NCI-H2227 (cell line): Measurements from ENCODE around the gene HRAS.

Experiments used
- DNase-seq: peaks from one replicate; lab custom pipeline; 2025; ENCODE audit not compliant: unreplicated experiment; lab: John Stamatoyannopoulos, UW

HRAS gene

DNA sequence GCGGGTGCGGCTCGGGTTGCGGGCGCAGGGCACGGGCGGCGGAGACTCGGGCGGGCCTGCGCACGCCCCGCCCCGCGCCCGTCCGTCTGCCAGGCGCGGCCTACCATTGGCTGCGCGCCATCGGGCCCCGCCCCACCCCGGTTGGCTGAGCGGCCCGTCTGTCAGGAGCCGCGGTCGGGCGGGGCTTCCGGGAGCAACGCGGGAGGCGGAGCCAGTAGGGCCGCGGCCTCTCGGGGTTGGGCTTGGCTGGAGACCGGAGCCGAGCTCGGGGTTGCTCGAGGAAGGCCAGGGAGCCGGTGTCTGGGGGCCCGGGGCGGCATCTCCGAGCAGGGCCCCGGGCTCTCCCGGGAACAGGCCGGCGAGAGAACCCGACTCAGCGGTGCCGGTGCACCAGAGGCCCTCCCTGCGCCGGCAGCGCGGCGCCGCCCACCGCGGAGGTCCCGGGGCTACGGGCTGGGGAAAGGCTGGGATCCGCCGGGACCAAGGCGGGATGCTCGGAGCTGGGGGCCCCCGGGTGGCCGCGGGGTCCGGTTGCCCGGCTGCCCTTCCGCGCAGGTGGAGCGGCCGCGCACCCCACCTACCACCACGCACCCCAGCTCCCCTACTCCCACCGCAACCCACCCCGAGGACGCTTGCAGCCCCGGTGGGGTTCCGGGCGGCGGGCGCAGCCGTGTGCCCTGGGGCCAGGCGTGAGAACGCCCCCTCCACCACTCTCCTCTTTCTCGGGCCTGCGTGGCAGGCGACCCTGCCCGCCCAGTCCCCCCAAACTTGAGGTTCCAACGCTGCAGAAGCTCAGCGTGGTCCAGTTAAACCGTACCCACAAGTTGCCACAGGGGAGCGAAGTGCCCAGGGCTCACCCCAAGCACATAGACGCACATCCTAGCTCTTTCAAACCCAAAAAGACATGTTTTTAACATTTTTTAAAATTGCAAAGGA is at the start of gene HRAS:
TSS of gene HRAS (minus strand) at position 58 of the 936 bp plus-strand sequence.
- DNase-seq, result peak; percentile 98

DNA sequence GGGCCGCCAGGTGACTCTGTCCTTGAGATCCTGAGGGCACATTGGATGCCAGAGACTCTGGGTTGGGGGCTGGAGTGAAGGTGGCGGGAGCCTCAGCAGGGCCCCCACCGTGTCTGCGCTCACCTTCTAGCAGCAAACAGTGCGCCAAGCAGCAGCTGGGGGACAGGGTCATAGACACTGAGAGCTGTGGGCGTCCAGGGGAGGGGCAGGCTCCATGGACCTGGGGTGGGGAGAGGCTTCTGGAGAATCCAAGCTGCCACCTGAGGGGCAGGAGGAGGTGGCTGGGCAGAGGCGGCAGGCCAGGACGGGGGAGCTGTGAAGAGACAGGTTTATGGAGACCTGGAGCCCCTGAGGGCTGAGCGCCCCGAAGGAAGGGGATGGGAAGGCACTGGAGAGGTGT is 48.9 kb upstream of the HRAS start:
- no peak for DNase-seq

DNA sequence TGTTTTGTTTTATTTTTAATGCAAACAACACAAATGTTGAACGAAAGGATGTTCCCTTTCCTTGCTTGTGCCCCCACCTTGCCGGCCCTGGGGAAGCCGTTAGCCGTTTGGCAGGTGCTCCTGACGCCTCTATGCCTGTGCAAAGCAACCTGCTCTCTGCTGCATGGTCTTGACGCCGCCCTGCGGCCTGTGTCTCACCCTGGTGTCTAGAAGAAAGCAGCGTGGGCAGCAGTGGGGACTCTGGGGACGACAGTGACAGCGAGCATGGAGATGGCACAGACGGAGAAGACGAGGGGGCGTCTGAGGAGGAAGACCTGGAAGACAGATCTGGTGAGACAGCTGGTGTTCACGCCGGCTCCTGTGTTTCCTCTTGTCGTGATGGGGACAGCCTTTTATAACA is 46.4 kb upstream of the HRAS start:
- DNase-seq, result no peak

DNA sequence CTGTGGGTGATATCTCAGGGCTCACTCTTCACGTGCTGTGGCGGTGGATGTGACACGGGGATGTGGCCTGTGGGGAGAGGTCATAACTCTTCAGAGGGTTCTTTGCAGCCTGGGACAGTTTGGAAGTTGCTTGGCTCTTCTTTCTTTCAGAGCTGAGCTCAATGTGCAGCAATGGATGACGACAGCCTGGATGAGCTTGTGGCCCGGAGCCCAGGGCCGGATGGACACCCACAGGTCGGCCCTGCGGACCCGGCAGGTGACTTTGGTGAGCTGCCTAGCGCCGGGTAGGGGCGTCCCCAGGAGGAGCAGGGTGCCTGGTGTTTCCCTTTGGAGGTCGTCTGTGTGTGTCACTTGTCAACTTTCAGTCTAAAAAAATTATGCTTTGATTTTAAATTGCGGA is 46.0 kb upstream of the HRAS start:
- no peak for DNase-seq

DNA sequence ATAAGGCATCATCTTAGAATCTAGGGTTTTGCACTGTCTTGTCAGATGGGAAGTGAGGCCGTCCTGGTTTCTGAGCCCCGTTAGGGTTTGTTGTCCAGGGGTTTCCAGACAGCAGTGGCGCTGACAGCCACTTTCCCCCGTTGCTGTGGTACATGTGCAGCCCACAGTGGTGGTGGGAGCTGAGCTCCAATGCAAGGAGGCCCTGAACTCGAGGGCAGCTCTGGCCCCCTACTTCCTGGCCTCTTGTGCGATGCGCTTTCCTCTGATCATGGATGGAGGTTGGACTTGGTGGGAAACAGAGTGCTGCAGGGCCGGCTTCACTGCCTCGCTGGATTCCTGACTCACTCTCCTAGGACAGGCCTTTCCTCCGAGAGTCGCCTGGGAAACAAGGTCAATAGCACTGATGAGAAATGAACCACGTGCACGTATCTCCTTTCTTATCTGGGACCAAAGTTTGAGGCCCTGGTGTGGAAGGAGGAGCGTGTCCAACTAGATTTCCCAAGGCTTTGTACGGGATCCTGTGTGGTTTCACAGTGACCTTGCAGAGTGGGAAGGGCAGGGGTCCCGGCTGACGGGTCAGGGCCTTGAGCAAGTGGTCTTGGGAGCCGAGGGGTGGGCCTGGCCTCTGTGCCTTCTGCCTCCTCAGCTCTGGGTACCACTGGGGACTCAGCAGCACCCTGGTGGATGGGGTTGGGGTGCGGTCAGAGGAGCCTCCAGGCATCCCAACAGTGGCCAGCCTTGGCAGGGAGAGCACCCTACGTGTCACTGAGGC is 44.6 kb upstream of the HRAS start:
- DNase-seq, result no peak

DNA sequence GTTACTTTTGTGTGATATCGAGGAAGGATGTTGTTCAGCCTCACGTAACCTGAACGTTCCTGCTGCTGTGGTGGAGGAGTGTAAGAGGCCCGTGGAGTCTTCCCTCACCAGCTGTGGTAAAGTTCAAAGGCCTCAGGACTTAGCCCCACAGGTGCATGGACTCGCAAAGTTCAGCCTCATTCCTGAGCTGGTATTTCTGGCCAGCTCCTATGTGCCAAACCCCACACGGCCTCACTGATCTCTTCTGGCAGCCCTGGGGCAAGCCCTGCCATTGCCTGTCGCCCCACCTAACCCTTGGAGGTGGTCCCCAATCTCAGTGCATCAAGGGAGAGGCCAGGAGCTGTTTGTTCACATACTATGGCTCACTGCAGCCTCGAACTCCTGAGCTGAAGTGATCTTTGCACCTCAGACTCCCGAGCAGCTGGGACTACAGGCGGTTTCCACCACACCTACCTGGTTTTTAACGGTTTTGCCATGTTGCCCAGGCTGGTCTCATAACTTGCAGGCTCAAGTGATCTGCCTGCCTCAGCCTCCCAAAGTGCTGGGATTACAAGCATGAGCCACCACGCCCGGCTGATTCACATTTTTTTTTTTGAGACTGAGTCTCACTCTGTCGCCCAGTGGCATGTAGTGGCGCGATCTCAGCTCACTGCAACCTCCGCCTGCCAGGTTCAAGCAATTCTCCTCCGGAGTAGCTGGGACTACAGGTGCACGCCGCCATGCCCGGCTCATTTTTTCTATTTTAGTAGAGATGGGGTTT is 43.1 kb upstream of the HRAS start:
- no peak for DNase-seq

DNA sequence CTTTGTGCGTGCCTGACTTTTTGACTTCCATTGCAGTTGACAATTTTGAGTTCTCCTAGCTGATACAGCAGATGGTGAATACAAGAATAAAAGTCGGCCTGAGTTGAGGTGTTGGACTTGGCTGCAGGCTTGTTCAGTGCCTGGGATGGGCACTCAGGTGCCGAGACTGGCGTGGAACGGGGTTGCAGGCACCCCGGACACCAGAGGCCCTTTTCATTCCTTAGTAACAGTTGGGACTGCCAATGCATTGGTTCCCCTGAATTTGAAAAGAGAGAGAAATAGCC is 42.2 kb upstream of the HRAS start:
- no peak for DNase-seq

DNA sequence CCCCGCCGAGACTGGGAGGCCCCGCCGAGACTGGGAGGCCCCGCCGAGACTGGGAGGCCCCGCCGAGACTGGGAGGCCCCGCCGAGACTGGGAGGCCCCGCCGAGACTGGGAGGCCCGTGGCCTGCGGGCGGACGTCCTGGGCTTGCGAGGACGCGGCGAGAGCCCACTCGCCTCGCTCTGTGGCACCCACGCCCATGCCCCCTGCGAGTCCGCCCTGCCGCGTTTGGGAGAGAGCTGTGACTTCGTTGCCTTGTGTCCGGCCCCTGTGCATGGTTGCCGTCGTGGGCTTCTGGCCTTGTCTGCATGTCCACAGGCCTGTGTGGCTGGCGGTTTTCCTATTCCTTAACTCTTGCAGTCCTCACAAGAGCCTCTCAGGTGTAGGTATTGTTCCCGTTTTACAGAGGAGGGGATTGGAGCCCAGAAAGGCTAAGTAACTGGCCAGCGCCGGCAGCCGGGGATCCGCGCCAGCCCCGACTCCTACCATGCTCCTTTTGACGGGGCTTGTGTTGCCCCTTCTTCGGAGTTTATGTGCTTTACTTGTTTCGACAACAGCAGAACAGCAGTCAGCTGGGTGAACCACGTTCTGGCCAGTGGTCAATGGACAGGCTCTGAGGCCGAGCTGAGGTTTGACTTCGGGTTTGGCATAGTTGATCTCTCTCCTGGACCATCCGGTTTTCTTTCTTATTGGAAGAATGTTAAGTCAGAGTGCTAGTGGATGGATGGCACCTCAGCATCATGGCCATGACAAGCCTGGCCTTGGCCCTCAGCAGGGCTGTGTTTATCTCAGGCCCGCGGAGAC is 41.6 kb upstream of the HRAS start:
- DNase-seq, result no peak

DNA sequence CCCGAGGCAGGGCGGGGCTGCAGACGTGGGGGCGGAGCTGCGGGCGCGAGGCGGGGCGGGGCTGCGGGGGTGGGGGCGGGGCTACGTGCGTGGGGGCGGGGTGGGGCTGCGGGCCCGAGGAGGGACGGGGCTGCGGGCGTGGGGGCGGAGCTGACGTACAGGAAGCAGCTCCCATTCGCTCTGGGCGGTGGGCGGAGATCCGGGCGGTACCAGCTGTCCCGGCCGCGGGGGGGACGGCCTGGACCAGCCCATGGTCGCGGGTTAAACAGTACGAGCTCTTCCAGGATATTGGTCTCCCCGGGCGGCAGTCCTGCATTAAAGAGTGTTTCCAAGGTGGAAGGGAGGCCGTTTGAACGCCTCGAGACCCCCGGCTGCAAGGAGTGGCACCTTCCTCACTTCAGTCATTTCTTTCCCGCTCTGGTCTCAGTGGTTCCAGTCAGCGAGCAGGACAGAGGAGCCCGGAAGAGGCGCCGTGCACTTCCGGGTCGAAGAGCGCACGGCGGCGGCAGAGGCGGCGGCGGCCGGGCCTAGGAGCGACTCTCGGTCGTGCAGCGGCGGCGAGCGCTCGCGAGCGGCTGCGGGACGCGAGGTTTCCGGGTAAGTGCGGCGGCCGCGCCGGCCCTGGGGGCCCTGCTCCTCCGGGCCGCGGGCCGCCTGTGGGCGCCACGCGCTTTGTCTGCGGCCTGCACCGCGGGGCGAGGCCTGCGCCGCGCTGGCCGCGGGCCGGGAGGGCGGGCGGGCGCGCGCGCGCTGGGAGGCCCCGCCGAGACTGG is 40.8 kb upstream of the HRAS start, which contains the start of gene PHRF1:
TSS of gene PHRF1 (plus strand) at position 475 of the 773 bp plus-strand sequence. CDS start 5,043 bp downstream, outside the sequence.
- DNase-seq, result peak; percentile 97

DNA sequence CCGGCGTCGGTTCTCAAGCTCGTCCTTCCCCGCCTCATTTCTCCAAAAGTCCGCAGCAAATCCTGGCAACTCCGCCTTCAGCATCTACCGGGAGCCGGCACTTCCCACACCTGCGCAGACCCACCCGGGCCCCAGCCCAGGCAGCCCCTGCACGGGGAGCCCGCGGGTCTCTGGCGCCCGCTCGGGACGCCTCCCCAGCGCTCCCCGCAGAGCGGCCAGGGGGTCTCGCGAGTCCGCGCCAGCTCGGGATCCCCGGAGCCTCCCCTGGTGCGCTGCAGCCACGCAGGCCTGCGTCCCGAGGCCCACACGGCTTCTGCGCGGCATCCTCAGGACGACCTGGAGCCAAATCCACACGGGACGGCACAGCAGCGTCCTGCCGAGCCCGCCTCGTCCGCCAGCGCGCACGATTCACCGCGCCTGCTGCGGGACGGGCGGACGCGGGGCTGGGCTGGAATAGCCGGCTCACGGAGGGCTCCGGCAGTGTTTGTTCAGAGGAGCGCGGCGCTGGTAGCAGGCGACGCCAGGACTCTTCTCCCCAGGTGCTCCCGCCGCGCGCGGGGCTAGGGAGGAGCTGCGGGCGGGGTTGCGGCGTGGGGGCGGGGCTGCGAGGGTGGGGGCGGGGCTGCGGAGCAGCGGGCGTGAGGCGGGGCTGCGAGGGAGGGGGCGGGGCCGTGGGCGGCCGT is 40.1 kb upstream of the HRAS start:
- DNase-seq, result peak; percentile 93

DNA sequence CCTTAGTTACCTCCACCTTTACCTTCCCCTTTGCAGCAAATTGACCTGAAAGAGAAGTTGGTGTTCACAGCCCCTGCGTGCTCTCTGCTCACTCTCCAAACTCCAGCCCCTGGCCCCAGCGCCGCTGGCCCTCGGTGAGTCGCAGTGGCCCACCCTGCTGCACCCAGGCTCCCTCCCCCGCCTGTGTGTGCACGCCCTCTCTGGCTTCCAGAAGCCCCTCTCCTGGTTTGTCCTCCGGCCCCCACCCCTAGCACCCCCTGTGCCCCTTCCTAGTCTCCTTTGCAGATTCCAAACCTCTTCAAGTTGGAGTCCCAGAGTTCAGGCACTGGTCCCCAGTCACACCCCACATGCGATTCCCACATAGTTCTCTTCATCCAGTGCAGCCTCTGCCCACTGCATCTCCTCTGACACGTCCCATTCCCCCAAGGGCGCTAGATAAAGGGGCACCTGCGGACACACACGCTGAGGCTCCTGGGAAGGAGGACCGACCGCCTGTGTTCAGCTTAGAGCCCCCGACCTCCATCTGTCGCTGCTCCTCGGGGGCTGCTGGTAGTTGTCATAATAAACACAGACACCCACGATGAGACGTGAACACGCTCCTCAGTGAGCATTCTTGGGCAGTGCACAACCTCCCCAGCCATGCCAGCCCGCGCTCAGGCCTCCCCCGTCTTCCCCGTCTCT is 39.4 kb upstream of the HRAS start:
- DNase-seq, result no peak

DNA sequence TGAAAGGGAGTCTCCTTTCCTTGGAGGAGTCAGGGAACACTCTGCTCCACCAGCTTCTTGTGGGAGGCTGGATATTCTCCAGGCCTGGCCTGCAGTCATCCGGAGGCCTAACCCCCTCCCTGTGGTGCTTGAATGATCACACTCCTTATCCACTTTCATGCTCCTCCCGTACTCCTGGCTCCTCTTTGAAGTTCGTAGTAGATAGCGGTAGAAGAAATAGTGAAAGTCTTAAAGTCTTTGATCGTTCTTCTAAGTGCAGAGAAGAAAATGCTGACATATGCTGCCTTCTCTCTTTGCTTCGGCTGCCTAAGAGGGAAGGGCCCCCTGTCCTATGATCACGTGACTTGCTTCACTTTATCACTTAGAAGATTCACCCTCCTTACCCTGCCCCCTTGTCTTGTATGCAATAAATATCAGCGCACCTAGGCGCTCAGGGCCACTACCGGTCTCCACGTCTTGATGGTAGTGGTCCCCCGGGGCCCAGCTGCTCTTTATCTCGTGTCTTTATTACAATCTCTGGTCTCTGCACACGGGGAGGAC is 38.7 kb upstream of the HRAS start:
- DNase-seq, result peak; percentile 63

DNA sequence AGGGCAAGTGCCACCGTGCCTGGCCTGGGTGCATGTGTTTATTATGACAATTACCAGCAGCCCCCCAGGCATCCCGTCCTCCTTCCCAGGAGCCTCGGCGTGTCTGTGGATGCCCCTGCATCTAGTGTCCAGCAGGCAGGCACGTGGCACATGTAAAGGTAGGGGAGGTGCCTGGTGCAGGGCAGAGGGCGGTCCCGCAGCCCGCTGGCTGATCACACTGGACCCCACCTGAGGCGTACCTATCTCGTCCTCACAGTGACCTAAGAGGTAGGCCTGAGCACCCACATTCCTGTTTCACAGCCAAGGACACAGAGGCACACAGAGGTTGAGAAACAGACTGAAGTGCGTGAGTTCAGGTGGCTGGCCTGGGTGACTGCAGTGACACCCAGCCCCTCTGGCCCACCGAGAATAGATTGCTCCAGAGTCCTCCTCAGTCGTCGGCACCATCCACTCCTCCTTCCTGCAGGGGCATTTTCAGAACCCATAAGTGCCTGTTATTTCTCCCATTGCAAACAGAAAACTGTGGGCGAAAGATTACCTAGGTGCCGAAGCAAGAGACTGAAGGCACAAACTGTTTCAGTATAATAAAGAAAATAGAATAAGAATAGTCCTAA is 37.9 kb upstream of the HRAS start:
- no peak for DNase-seq

DNA sequence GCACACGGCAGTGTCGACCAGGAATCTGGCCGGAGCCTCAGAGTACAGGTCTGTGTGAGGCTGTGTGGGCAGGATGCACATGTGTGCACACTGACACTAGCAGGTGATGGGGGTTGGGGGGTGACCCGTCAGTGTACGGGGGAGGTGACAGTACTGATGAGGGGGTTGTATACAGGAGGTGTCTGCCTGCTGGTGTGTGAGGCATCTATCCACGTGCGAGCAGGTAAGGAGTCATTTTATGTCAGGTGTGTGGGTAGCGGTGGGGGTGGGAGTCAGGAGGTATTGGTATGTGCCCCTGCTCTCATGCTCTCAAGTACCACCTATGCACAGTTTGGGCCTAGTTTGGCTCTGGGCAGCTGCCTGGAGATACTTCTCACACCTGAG is 36.4 kb upstream of the HRAS start:
- no peak for DNase-seq

DNA sequence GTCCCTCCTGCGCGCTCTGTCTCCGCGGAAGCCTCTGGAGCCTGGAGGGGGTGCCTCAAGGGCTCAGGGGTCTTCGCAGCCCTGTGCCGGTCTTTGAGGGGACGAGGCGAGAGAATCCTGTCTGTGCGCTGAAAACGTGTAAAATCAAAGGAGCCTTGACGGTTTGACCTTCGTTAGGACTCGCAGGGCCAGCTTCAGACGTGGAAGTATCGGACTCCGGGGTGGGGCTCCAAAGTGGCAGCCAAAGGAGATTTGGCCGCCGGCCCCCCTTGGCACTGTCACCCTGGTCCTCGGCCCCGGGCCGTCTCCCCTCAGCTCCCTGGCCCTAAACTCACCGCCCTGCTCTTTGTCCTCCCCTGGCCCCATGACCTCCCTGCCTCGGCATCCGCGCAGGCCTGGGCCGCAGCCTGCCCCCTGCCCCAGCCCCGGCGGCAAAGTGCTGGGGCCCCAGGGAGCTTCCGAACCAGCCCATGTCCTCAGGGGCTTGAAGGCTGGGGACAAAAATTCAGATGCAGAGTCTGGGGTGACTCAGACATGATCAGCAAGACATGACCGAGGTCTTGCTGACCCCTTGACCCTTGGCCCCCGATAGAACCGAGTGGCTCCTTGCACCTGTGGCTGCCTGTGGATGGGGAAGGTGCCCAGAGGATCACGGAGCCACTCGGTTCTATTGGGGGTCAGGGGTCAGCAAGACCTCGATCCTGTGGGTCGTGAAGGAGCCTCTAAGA is 33.9 kb upstream of the HRAS start:
- DNase-seq, result no peak

DNA sequence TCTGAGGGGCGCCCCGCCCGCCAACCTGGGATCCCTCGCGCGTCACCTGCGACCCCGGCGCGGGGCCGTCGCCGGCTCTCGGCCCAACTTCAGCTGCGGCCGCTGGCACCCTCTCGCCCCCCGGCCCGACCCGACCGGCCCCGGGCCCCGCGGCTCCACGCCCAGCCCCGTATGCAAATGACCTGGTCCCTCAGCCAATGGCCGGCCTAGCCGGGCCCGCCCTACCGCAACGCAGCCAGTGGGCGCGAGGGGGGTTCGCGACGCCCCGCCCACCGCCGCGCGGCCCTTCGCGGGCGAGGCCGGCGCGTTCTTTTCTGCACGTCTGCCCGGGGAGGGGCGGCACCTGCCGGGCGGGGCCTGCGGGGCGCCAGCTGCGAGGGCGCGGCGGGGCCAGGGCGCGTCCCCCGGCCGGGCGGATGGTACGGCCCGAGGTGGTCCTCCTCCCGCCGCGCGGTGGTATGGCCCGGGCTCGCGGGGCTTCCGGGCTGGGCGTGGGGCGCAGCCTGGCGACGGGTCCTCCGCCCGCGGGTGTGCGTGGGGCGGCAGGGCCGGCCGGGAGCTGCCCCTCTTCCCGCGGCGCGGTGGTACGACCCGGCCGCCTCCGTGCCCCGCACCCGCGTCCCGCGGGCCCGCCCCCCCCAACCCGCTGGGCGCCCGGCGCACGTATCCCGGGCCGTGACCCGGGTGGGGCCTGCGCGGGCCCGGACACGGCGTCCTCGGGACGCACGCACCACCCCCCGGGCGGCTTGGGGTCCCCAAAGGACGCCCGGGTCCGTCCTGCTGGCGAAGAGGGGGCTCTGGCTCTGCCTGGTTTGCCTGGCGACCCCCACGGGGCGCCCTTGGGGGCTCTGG is 33.2 kb upstream of the HRAS start:
- DNase-seq, result peak; percentile 98
